DOHH2 (cell line): ENCODE measurements around the gene SLC66A1.

ENCODE experiments used
- H3F3A ChIP-seq: fragments of 200-600 bp; sonication (generic), shearing (Covaris generic); 2 replicates; pipeline ENCODE4 v1.6.0; 2016; ENCODE audit warnings: antibody characterized with exemption, mild to moderate bottlenecking; ENCODE audit not compliant: control insufficient read depth, insufficient read depth
- H3K27ac ChIP-seq: fragments of 200-600 bp; sonication (generic); 2 replicates; pipeline ENCODE4 v1.5.1; 2014; ENCODE audit warnings: low read depth, mild to moderate bottlenecking, low read length, moderate library complexity
- H3K27me3 ChIP-seq: fragments of 200-600 bp; sonication (generic); 2 replicates; pipeline ENCODE4 v1.6.1; 2014; ENCODE audit warnings: mild to moderate bottlenecking, low read length, mixed read lengths; ENCODE audit not compliant: control insufficient read depth
- H3K36me3 ChIP-seq: fragments of 200-600 bp; sonication (generic); 2 replicates; pipeline ENCODE4 v1.6.1; 2014; ENCODE audit warnings: mild to moderate bottlenecking, low read length, moderate library complexity, mixed read lengths; ENCODE audit not compliant: control insufficient read depth
- H3K4me1 ChIP-seq: fragments of 200-600 bp; sonication (generic); 2 replicates; pipeline ENCODE4 v1.6.1; 2014; ENCODE audit warnings: mild to moderate bottlenecking, low read length, mixed read lengths; ENCODE audit not compliant: control insufficient read depth
- H3K4me2 ChIP-seq: fragments of 200-600 bp; sonication (generic); 2 replicates; pipeline ENCODE4 v1.6.0; 2014; ENCODE audit warnings: mild to moderate bottlenecking, low read length, moderate library complexity
- H3K4me3 ChIP-seq: fragments of 200-600 bp; sonication (generic); 2 replicates; pipeline ENCODE4 v1.5.1; 2014; ENCODE audit warnings: mild to moderate bottlenecking, low read length, mixed read lengths
- H3K79me2 ChIP-seq: fragments of 200-600 bp; sonication (generic); 2 replicates; pipeline ENCODE4 v1.6.1; 2014; ENCODE audit warnings: mild to moderate bottlenecking, low read length, mixed read lengths; ENCODE audit not compliant: control insufficient read depth
- H3K9me2 ChIP-seq: fragments of 200-600 bp; sonication (generic); replicated peaks from 2 replicates; pipeline ENCODE4 v1.6.1; 2014; ENCODE audit warnings: mild to moderate bottlenecking, low read length, mixed read lengths; ENCODE audit not compliant: control insufficient read depth
- H3K9me3 ChIP-seq: fragments of 200-600 bp; sonication (generic); 2 replicates; pipeline ENCODE4 v1.6.1; 2014; ENCODE audit warnings: antibody characterized with exemption, low read length, mixed read lengths; ENCODE audit not compliant: control insufficient read depth, insufficient read depth
- H4K20me1 ChIP-seq: fragments of 200-600 bp; sonication (generic); 2 replicates; pipeline ENCODE4 v1.6.0; 2014; ENCODE audit warnings: low read depth, mild to moderate bottlenecking, antibody characterized with exemption, low read length, moderate library complexity; ENCODE audit not compliant: control insufficient read depth, insufficient read depth
- CTCF ChIP-seq: fragments of 200-600 bp; sonication (generic); IDR thresholded peaks from one replicate; pipeline ENCODE4 v1.5.1; 2014; ENCODE audit warnings: antibody characterized with exemption, mild to moderate bottlenecking, low read depth, low read length; ENCODE audit not compliant: poor library complexity, severe bottlenecking
- EZH2phosphoT487 ChIP-seq: fragments of 200-600 bp; sonication (generic); IDR thresholded peaks from 2 replicates; pipeline ENCODE4 v1.6.1; 2017; ENCODE audit warnings: borderline replicate concordance, mild to moderate bottlenecking, antibody characterized with exemption, low read length, moderate library complexity, mixed read lengths

SLC66A1 gene

GRCh38 chr1:19333587-19334354 is 21.6 kb downstream of the SLC66A1 start:
- no peak overlapping the region for H3K27ac ChIP-seq
- H3K4me2 ChIP-seq: no peak overlapping the region
- H3K4me1 ChIP-seq: no peaks in the 10 kb centered on the region
- H3K36me3 ChIP-seq: no peaks in the 10 kb centered on the region
- no peaks in the 10 kb centered on the region for H3K27me3 ChIP-seq
- no peak overlapping the region for H3K4me3 ChIP-seq
- no peaks in the 10 kb centered on the region for H4K20me1 ChIP-seq
- TF ChIP-seq CTCF (no peak), EZH2phosphoT487 (no peak)
- no peaks in the 10 kb centered on the region for H3F3A ChIP-seq
- H3K9me2 ChIP-seq: no peaks in the 10 kb centered on the region
- H3K79me2 ChIP-seq: no peaks in the 10 kb centered on the region
- H3K9me3 ChIP-seq: no peaks in the 10 kb centered on the region

- Histone ChIP-seq H3K4me1 (peaks cover 6% of the 10 kb centered on the region), H3K9me3 (no peaks in the 10 kb centered on the region), H3K27ac (no peak overlapping the region), H3K9me2 (no peaks in the 10 kb centered on the region), H3F3A (no peaks in the 10 kb centered on the region), H3K79me2 (no peaks in the 10 kb centered on the region; the same call in 1 of the 2 replicates), H3K4me2 (no peak overlapping the region), H4K20me1 (no peaks in the 10 kb centered on the region), H3K36me3 (peaks cover 6% of the 10 kb centered on the region), H3K27me3 (no peaks in the 10 kb centered on the region), H3K4me3 (no peak overlapping the region)
- TF ChIP-seq EZH2phosphoT487 (no peak), CTCF (no peak)
Observed at GRCh38 chr1:19336543-19336942, 24.4 kb downstream of the SLC66A1 start.

GRCh38 chr1:19337289-19337688 is 25.2 kb downstream of the SLC66A1 start:
- Histone ChIP-seq H3K27ac (no peak overlapping the region), H3K27me3 (no peaks in the 10 kb centered on the region), H3K4me2 (no peak overlapping the region), H3K9me3 (no peaks in the 10 kb centered on the region), H3K4me1 (peaks cover 10% of the 10 kb centered on the region), H4K20me1 (peaks cover 4% of the 10 kb centered on the region; the same call in 1 of the 2 replicates), H3K36me3 (peaks cover 6% of the 10 kb centered on the region), H3F3A (no peaks in the 10 kb centered on the region), H3K4me3 (no peak overlapping the region), H3K79me2 (no peaks in the 10 kb centered on the region; the same call in 1 of the 2 replicates), H3K9me2 (no peaks in the 10 kb centered on the region)
- TF ChIP-seq EZH2phosphoT487 (no peak), CTCF (no peak)
